SK-N-SH (cell line): ENCODE measurements around the gene SNRK. TPM values are rescaled to one million over a fixed set of nuclear protein-coding genes. Genes with fewer than 3 reads are reported as not detected.

Source experiments
- CTCF ChIA-PET: fragments of 300-600, 350-600 bp; formaldehyde crosslinking; extraction: SDS; loops from one replicate; lab custom pipeline; 2021; lab: Yijun Ruan, JAX
- POLR2A ChIA-PET: fragments of 350-600 bp; sonication (Branson Sonifier 250); formaldehyde crosslinking; extraction: SDS; loops from one replicate; lab custom pipeline; 2020; ENCODE audit warnings: antibody characterized with exemption, inconsistent platforms; lab: Yijun Ruan, JAX
- DNase-seq: peaks from one replicate; pipeline ENCODE4 v3.0.0; 2012
- H2AFZ ChIP-seq: fragments of 200-600 bp; sonication (generic); 2 replicates; pipeline ENCODE4 v1.8.1; 2016; ENCODE audit warnings: antibody characterized with exemption, mild to moderate bottlenecking, low read depth
- H3F3A ChIP-seq: fragments of 200-600 bp; sonication (generic); replicated peaks from 2 replicates; pipeline ENCODE3; 2016; ENCODE audit warnings: antibody characterized with exemption, mild to moderate bottlenecking; ENCODE audit not compliant: insufficient read depth
- H3K27ac ChIP-seq, 2 experiments: fragments of 200-500 bp in 1 of 2; fragments of 200-600 bp in 1 of 2; sonication (Bioruptor generic) in 1 of 2; sonication (generic), shearing (Covaris generic) in 1 of 2; 2 replicates each; pipeline versions ENCODE4 v1.5.1 to v1.6.1; 2014 to 2016; ENCODE audit warnings: low read depth in 2 of 2, inconsistent platforms in 1 of 2, low read length in 1 of 2, mild to moderate bottlenecking in 1 of 2, mixed read lengths in 1 of 2
- H3K27me3 ChIP-seq: fragments of 200-600 bp; sonication (generic), shearing (Covaris generic); 2 replicates; pipeline ENCODE4 v1.6.1; 2016; ENCODE audit warnings: mixed run types; ENCODE audit not compliant: insufficient read depth
- H3K36me3 ChIP-seq, 2 experiments: fragments of 200-500 bp in 1 of 2; fragments of 200-600 bp in 1 of 2; sonication (Bioruptor generic) in 1 of 2; sonication (generic) in 1 of 2; replicated peaks in 1 of 2; 2 replicates each; pipeline versions ENCODE3 to v1.5.1; 2014 to 2016; ENCODE audit warnings: low read length in 1 of 2, mild to moderate bottlenecking in 1 of 2; ENCODE audit not compliant: insufficient read depth in 2 of 2, control insufficient read depth in 1 of 2
- H3K4me1 ChIP-seq, 2 experiments: fragments of 200-500 bp in 1 of 2; fragments of 200-600 bp in 1 of 2; sonication (Bioruptor generic) in 1 of 2; sonication (generic), shearing (Covaris generic) in 1 of 2; 2 replicates each; pipeline versions ENCODE4 v1.5.1 to v1.6.1; 2014 to 2016; ENCODE audit warnings: low read depth in 1 of 2, low read length in 1 of 2, mixed run types in 1 of 2; ENCODE audit not compliant: insufficient read depth in 2 of 2, control insufficient read depth in 1 of 2
- H3K4me2 ChIP-seq: fragments of 200-600 bp; sonication (generic), shearing (Covaris generic); 2 replicates; pipeline ENCODE4 v1.6.1; 2017; ENCODE audit warnings: mixed run types
- H3K4me3 ChIP-seq, 2 experiments: fragments of 200-500 bp in 1 of 2; fragments of 200-600 bp in 1 of 2; sonication (Bioruptor generic) in 1 of 2; sonication (generic), shearing (Covaris generic) in 1 of 2; 2 replicates each; pipeline versions ENCODE4 v1.5.1 to v1.8.1; 2014 to 2016; ENCODE audit warnings: low read depth in 2 of 2, inconsistent platforms in 1 of 2, low read length in 1 of 2, mild to moderate bottlenecking in 1 of 2, mixed read lengths in 1 of 2, moderate library complexity in 1 of 2
- H3K79me2 ChIP-seq: fragments of 200-600 bp; sonication (generic); 2 replicates; pipeline ENCODE4 v1.8.1; 2017; ENCODE audit warnings: mild to moderate bottlenecking; ENCODE audit not compliant: insufficient read depth
- H3K9ac ChIP-seq: fragments of 200-600 bp; sonication (generic); 2 replicates; pipeline ENCODE4 v1.6.1; 2017; ENCODE audit warnings: mixed run types
- H3K9me2 ChIP-seq: fragments of 200-600 bp; sonication (generic); 2 replicates; pipeline ENCODE4 v1.6.1; 2017; ENCODE audit warnings: mixed run types
- H3K9me3 ChIP-seq: fragments of 200-600 bp; sonication (generic); 2 replicates; pipeline ENCODE4 v1.6.1; 2017; ENCODE audit warnings: mixed run types, mild to moderate bottlenecking, moderate library complexity
- H4K20me1 ChIP-seq: fragments of 200-600 bp; sonication (generic); 2 replicates; pipeline ENCODE4 v1.6.1; 2017; ENCODE audit warnings: mild to moderate bottlenecking, mixed run types; ENCODE audit not compliant: insufficient read depth
- CTCF ChIP-seq: fragments of 200-600 bp; sonication (generic); IDR thresholded peaks from 2 replicates; pipeline ENCODE4 v1.6.1; 2017; ENCODE audit warnings: antibody characterized with exemption, mild to moderate bottlenecking, moderate library complexity
- ELF1 ChIP-seq: IDR thresholded peaks from 2 replicates; pipeline ENCODE4 v1.4.0; 2012
- EZH2phosphoT487 ChIP-seq: fragments of 200-600 bp; sonication (generic); IDR thresholded peaks from 2 replicates; pipeline ENCODE4 v1.6.1; 2017; ENCODE audit warnings: low read depth, mixed run types, mild to moderate bottlenecking, antibody characterized with exemption, moderate library complexity, borderline replicate concordance
- FOXJ3 ChIP-seq: sonication (generic); formaldehyde crosslinking; IDR thresholded peaks from 2 replicates; pipeline ENCODE4 v1.5.1; 2020; ENCODE audit warnings: mild to moderate bottlenecking, missing genetic modification reagents
- MXI1 ChIP-seq: IDR thresholded peaks from 2 replicates; pipeline ENCODE4 v1.6.1; 2012; ENCODE audit warnings: mild to moderate bottlenecking, low read depth, low read length, improper control_type of control experiment
- NFIC ChIP-seq: IDR thresholded peaks from 2 replicates; pipeline ENCODE4 v1.4.0; 2012; ENCODE audit warnings: borderline replicate concordance
- REST ChIP-seq: IDR thresholded peaks from 2 replicates; pipeline ENCODE4 v1.6.1; 2012; ENCODE audit warnings: mild to moderate bottlenecking, low read depth, low read length, moderate library complexity
- USF2 ChIP-seq: fragments of 150-350 bp; IDR thresholded peaks from 2 replicates; pipeline ENCODE4 v1.6.1; 2017; ENCODE audit warnings: antibody characterized with exemption, low read length, low read depth, borderline replicate concordance
- ZBTB33 ChIP-seq: IDR thresholded peaks from 2 replicates; pipeline ENCODE4 v1.4.0; 2012; ENCODE audit warnings: low read depth, borderline replicate concordance
- WGBS: methylation state at CpG from one replicate; pipeline ENCODE4 v1.1.6; 2017; ENCODE audit warnings: low lambda C conversion rate; 5-methylcytosine and 5-hydroxymethylcytosine counted together
- polyA plus RNA-seq, 3 experiments: library from polyadenylated mRNA; depleted of rRNA; stranded (reverse); fragments of >200 nt; gene quantifications; 2 replicates each; pipeline ENCODE4 v1.2.3, GENCODE V29; 2012

The SNRK gene
- polyA plus RNA-seq, 1 of the 3 experiments (the other 2 are of a cell fraction), result 3.6 TPM

GRCh38 chr3:43248185-43248583, 38.2 kb upstream of the SNRK start (continued):
- TF ChIP-seq EZH2phosphoT487, result no peak

GRCh38 chr3:43248973-43249372, 37.4 kb upstream of the SNRK start:
- Histone ChIP-seq H3K79me2 (no peaks in the 10 kb centered on the region), H3F3A (no peaks in the 10 kb centered on the region), H3K4me2 (no peak overlapping the region), H3K4me3 (no peak overlapping the region), H4K20me1 (no peaks in the 10 kb centered on the region), H3K9ac (no peak overlapping the region), H3K9me2 (no peaks in the 10 kb centered on the region), H2AFZ (no peak overlapping the region), H3K9me3 (no peaks in the 10 kb centered on the region), H3K4me1 (no peaks in the 10 kb centered on the region; a peak in 1 of 4 replicates), H3K27ac (no peak overlapping the region), H3K27me3 (no peaks in the 10 kb centered on the region; the same call in 1 of the 2 replicates), H3K36me3 (no peaks in the 10 kb centered on the region)
- no peak for TF ChIP-seq CTCF
- TF ChIP-seq MXI1, result no peak
- no peak for TF ChIP-seq FOXJ3
- no peak for TF ChIP-seq ELF1
- no peak for TF ChIP-seq NFIC
- no peak for TF ChIP-seq REST
- TF ChIP-seq USF2, result no peak
- no peak for TF ChIP-seq ZBTB33
- CTCF ChIA-PET, result interaction anchor here (1.3 kb wide), 1 partner anchor 287 kb away, joined by 3 read pairs; no protein-coding TSS in a partner anchor
- 29% methylated on average over 2 of the region's 2 CpGs for WGBS
- POLR2A ChIA-PET, result no interaction called here
- DNase-seq, result no peak
